Central memory CD4-positive, alpha-beta T cell (primary cell): ENCODE data around the gene PPM1K.
A peak's percentile ranks its signal among the peaks of the same experiment; 100 is the strongest.

ENCODE experiments used
- DNase-seq: peaks from one replicate; pipeline ENCODE4 v3.0.0; 2022

PPM1K gene

GRCh38 chr4:88276952-88277710 lies 7.2 kb downstream of the PPM1K start:
- no peak for DNase-seq

GRCh38 chr4:88275949-88276515 lies 8.3 kb downstream of the PPM1K start:
- DNase-seq: no peak

GRCh38 chr4:88275516-88275915 lies 8.8 kb downstream of the PPM1K start:
- no peak for DNase-seq

- no peak for DNase-seq
These were observed 15.4 kb downstream of the PPM1K start for GRCh38 chr4:88268913-88269312.

- no peak for DNase-seq
These were observed 20.0 kb downstream of the PPM1K start for GRCh38 chr4:88264336-88264735.

- DNase-seq: no peak
These were observed 26.6 kb downstream of the PPM1K start for GRCh38 chr4:88257726-88258125.

GRCh38 chr4:88255111-88255510 lies 29.2 kb downstream of the PPM1K start:
- no peak for DNase-seq

- DNase-seq: no peak
These were observed 32.4 kb downstream of the PPM1K start for GRCh38 chr4:88251924-88252323.

GRCh38 chr4:88247148-88247547 lies 37.2 kb downstream of the PPM1K start:
- no peak for DNase-seq

GRCh38 chr4:88246600-88246999 lies 37.8 kb downstream of the PPM1K start:
- DNase-seq: no peak

- peak; percentile 23 for DNase-seq
These were observed 39.4 kb downstream of the PPM1K start for GRCh38 chr4:88244816-88245579.

GRCh38 chr4:88244056-88244455 lies 40.3 kb downstream of the PPM1K start:
- DNase-seq: no peak

GRCh38 chr4:88242144-88242543 lies 42.2 kb downstream of the PPM1K start:
- no peak for DNase-seq

GRCh38 chr4:88240297-88240714 lies 44.1 kb downstream of the PPM1K start:
- no peak for DNase-seq

GRCh38 chr4:88230969-88231771 lies 53.2 kb downstream of the PPM1K start:
- DNase-seq: peak; percentile 35

GRCh38 chr4:88230461-88230891 lies 53.9 kb downstream of the PPM1K start:
- peak; percentile 50 for DNase-seq

GRCh38 chr4:88227734-88228133 lies 56.6 kb downstream of the PPM1K start:
- DNase-seq: no peak

- no peak for DNase-seq
These were observed 58.2 kb downstream of the PPM1K start for GRCh38 chr4:88226143-88226542.

GRCh38 chr4:88225232-88226105 lies 58.9 kb downstream of the PPM1K start:
- no peak for DNase-seq

GRCh38 chr4:88223516-88223915 lies 60.8 kb downstream of the PPM1K start:
- no peak for DNase-seq

GRCh38 chr4:88219099-88219498 lies 65.3 kb downstream of the PPM1K start:
- DNase-seq: peak; percentile 49

- DNase-seq: no peak
These were observed 67.2 kb downstream of the PPM1K start for GRCh38 chr4:88217169-88217568.
